HCT116 (cell line): ENCODE results near the gene TMEM121B. TPM values are rescaled to one million over a fixed set of nuclear protein-coding genes. Genes with fewer than 3 reads are reported as not detected.

ENCODE experiments used
- ATAC-seq: fragments of 200-7000 bp; cut with Tn5 transposase; 2 replicates; pipeline ENCODE4 v1.9.1; 2020; ENCODE audit warnings: mild to moderate bottlenecking, moderate library complexity
- BruUV-seq: library from RNA; stranded (reverse); fragments of 400-500 nt; replicated peaks from 2 replicates; lab custom pipeline; 2021; lab: Mats Ljungman, UMichigan
- CTCF ChIA-PET: fragments of 300-600 bp; sonication (Branson Sonifier 250); formaldehyde crosslinking; loops from one replicate; lab custom pipeline; 2021; ENCODE audit warnings: antibody characterized with exemption; lab: Charles Lee
- POLR2A ChIA-PET: fragments of 300-600, 350-600 bp; sonication (Branson Sonifier 250); formaldehyde crosslinking; loops from one replicate; lab custom pipeline; 2021; ENCODE audit warnings: antibody characterized with exemption; lab: Charles Lee
- RAD21 ChIA-PET, 2 experiments: fragments of 300-600 bp; sonication (Branson Sonifier 250); formaldehyde crosslinking; loops; one replicate each; lab custom pipeline; 2023; ENCODE audit warnings: low total read pairs in 2 of 2; ENCODE audit not compliant: uncharacterized antibody in 2 of 2, unreplicated experiment in 2 of 2, low non-redundant PET in 1 of 2; lab: Charles Lee
- DNase-seq: peaks from one replicate; pipeline ENCODE4 v3.0.0-alpha.2; 2010; ENCODE audit warnings: low read depth, low spot score
- H2AFZ ChIP-seq: fragments of 200-600 bp; shearing (Covaris generic), sonication (generic); 2 replicates; pipeline ENCODE4 v1.6.1; 2017; ENCODE audit warnings: low read depth, mixed run types, mixed read lengths, antibody characterized with exemption, low read length; ENCODE audit not compliant: poor library complexity, severe bottlenecking
- H3K27ac ChIP-seq: 2 replicates; pipeline ENCODE4 v1.5.1; 2012; ENCODE audit warnings: low read depth, low read length
- H3K27me3 ChIP-seq: fragments of 200-600 bp; sonication (generic); 2 replicates; pipeline ENCODE4 v1.6.1; 2016; ENCODE audit warnings: mixed run types, low read length, mixed read lengths; ENCODE audit not compliant: insufficient read depth
- H3K36me3 ChIP-seq, 2 experiments: fragments of 200-500 bp in 1 of 2; fragments of 200-600 bp in 1 of 2; sonication (Bioruptor generic) in 1 of 2; sonication (generic) in 1 of 2; 2 replicates each; pipeline versions ENCODE4 v1.5.1 to v1.6.1; 2014 to 2016; ENCODE audit warnings: low read length in 2 of 2, inconsistent platforms in 1 of 2, mixed read lengths in 1 of 2, mixed run types in 1 of 2; ENCODE audit not compliant: insufficient read depth in 2 of 2, control insufficient read depth in 1 of 2
- H3K4me1 ChIP-seq, 2 experiments: fragments of 200-600 bp in 1 of 2; sonication (generic) in 1 of 2; 2 replicates each; pipeline versions ENCODE4 v1.5.1 to v1.6.1; 2012 to 2017; ENCODE audit warnings: low read length in 2 of 2, inconsistent platforms in 1 of 2, mild to moderate bottlenecking in 1 of 2, mixed read lengths in 1 of 2, mixed run types in 1 of 2, moderate library complexity in 1 of 2; ENCODE audit not compliant: insufficient read depth in 2 of 2, control insufficient read depth in 1 of 2
- H3K4me2 ChIP-seq: fragments of 200-600 bp; sonication (generic); 2 replicates; pipeline ENCODE4 v1.6.1; 2017; ENCODE audit warnings: mixed run types, low read length, mixed read lengths
- H3K4me3 ChIP-seq, 2 experiments: fragments of 200-600 bp in 1 of 2; sonication (generic) in 1 of 2; replicated peaks in 1 of 2; 2 replicates each; pipeline ENCODE4 v1.5.1; 2011 to 2016; ENCODE audit warnings: low read length in 2 of 2, control low read depth in 1 of 2, low read depth in 1 of 2, mild to moderate bottlenecking in 1 of 2, mixed read lengths in 1 of 2, mixed run types in 1 of 2
- H3K79me2 ChIP-seq: fragments of 200-600 bp; sonication (generic); 2 replicates; pipeline ENCODE4 v1.6.1; 2017; ENCODE audit warnings: mild to moderate bottlenecking, mixed run types, low read length, moderate library complexity, mixed read lengths; ENCODE audit not compliant: insufficient read depth
- H3K9ac ChIP-seq: fragments of 200-600 bp; sonication (generic); 2 replicates; pipeline ENCODE4 v1.6.1; 2016; ENCODE audit warnings: low read length, mixed read lengths
- H3K9me2 ChIP-seq: fragments of 200-600 bp; sonication (generic), shearing (Covaris generic); 2 replicates; pipeline ENCODE4 v1.6.1; 2017; ENCODE audit warnings: mixed run types, mild to moderate bottlenecking, moderate library complexity; ENCODE audit not compliant: insufficient read depth
- H3K9me3 ChIP-seq, 2 experiments: fragments of 200-500 bp in 1 of 2; fragments of 200-600 bp in 1 of 2; sonication (Bioruptor generic) in 1 of 2; sonication (generic) in 1 of 2; 2 replicates each; pipeline ENCODE4 v1.6.1; 2014 to 2017; ENCODE audit warnings: low read length in 2 of 2, mixed read lengths in 2 of 2, inconsistent platforms in 1 of 2, low read depth in 1 of 2, mild to moderate bottlenecking in 1 of 2, mixed run types in 1 of 2, moderate library complexity in 1 of 2; ENCODE audit not compliant: control insufficient read depth in 1 of 2, insufficient read depth in 1 of 2
- H4K20me1 ChIP-seq: fragments of 200-600 bp; sonication (generic), shearing (Covaris generic); 2 replicates; pipeline ENCODE4 v1.6.1; 2017; ENCODE audit warnings: mixed run types, mild to moderate bottlenecking, moderate library complexity; ENCODE audit not compliant: insufficient read depth
- CBX3 ChIP-seq: IDR thresholded peaks from 2 replicates; pipeline ENCODE4 v1.6.1; 2012; ENCODE audit warnings: low read depth
- EGR1 ChIP-seq: IDR thresholded peaks from 2 replicates; pipeline ENCODE4 v1.6.1; 2012; ENCODE audit warnings: low read depth
- ELF1 ChIP-seq: IDR thresholded peaks from 2 replicates; pipeline ENCODE4 v1.6.1; 2012; ENCODE audit warnings: low read depth, borderline replicate concordance
- EZH2 ChIP-seq: fragments of 200-600 bp; sonication (generic); IDR thresholded peaks from 2 replicates; pipeline ENCODE4 v1.6.1; 2017; ENCODE audit warnings: antibody characterized with exemption, mixed run types
- EZH2phosphoT487 ChIP-seq: fragments of 200-600 bp; IDR thresholded peaks from 2 replicates; pipeline ENCODE4 v1.6.1; 2018; ENCODE audit warnings: antibody characterized with exemption, borderline replicate concordance
- POLR2A ChIP-seq: IDR thresholded peaks from 2 replicates; pipeline ENCODE4 v1.7.0; 2011; ENCODE audit warnings: borderline replicate concordance; ENCODE audit not compliant: insufficient read depth, insufficient read length; ENCODE audit errors: extremely low read depth
- POLR2AphosphoS5 ChIP-seq: IDR thresholded peaks from 2 replicates; pipeline ENCODE4 v1.6.1; 2011; ENCODE audit warnings: mild to moderate bottlenecking, low read depth, low read length, moderate library complexity
- SRF ChIP-seq: IDR thresholded peaks from 2 replicates; pipeline ENCODE4 v1.6.1; 2012; ENCODE audit warnings: low read depth
- TCF7L2 ChIP-seq: IDR thresholded peaks from 2 replicates; pipeline ENCODE4 v1.7.0; 2011; ENCODE audit warnings: borderline replicate concordance, inconsistent platforms; ENCODE audit not compliant: insufficient read depth, insufficient read length; ENCODE audit errors: extremely low read depth
- intact Hi-C: fragments of 100-400 bp; cut with micrococcal nuclease; formaldehyde crosslinking; loops from 2 replicates; pipeline ENCODE4 v1.10.0; 2022
- total RNA-seq: library from RNA; stranded (reverse); gene quantifications from one replicate; pipeline ENCODE4 v1.2.1, GENCODE V29; 2021; ENCODE audit not compliant: unreplicated experiment
- TF ChIP-seq, protein P1 (sequence below): IDR thresholded peaks from 2 replicates; pipeline ENCODE4 v1.6.1; 2012
- TF ChIP-seq, protein P2 (sequence below): IDR thresholded peaks from 2 replicates; pipeline ENCODE4 v1.6.1; 2011; ENCODE audit warnings: mild to moderate bottlenecking, low read length, moderate library complexity; ENCODE audit not compliant: insufficient replicate concordance; ENCODE audit errors: extremely low read depth
- TF ChIP-seq, protein P3 (sequence below): IDR thresholded peaks from 2 replicates; pipeline ENCODE4 v1.6.1; 2012; ENCODE audit warnings: low read depth

The TMEM121B gene
- total RNA-seq, 1 experiment from 2014 or later: 0.57 TPM

- TF ChIP-seq POLR2A (no peak), EZH2 (no peak), EGR1 (no peak), POLR2AphosphoS5 (no peak), SRF (no peak)
- TF ChIP-seq, protein P1, sequence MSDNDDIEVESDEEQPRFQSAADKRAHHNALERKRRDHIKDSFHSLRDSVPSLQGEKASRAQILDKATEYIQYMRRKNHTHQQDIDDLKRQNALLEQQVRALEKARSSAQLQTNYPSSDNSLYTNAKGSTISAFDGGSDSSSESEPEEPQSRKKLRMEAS: no peak
Observed at GRCh38 chr22:17162731-17163130, 41.6 kb upstream of the TMEM121B start (continued).

- Histone ChIP-seq H3K9me2 (no peaks in the 10 kb centered on the region), H3K4me1 (peaks cover 18 to 27% of the 10 kb centered on the region in 2 experiments), H3K4me2 (no peak overlapping the region), H3K9ac (no peak overlapping the region), H2AFZ (no peak overlapping the region), H3K27me3 (no peaks in the 10 kb centered on the region), H3K79me2 (peaks cover 22% of the 10 kb centered on the region), H4K20me1 (no peaks in the 10 kb centered on the region), H3K27ac (no peak overlapping the region), H3K36me3 (peaks cover 2 to 8% of the 10 kb centered on the region in 2 experiments; a peak in 1 of 4 replicates), H3K4me3 (no peak overlapping the region), H3K9me3 (no peaks in the 10 kb centered on the region)
- ATAC-seq: no peak
- ChIA-PET CTCF (interaction anchor here (0.5 to 11.1 kb wide), 3 partner anchors 11 to 340 kb away, joined by 3 to 125 read pairs (median 7); no protein-coding TSS in a partner anchor), RAD21 (no interaction called here), POLR2A (interaction anchor here (1.8 kb wide), 1 partner anchor 10 kb away, joined by 7 read pairs; no protein-coding TSS in a partner anchor)
- BruUV-seq: no TSS peak
- TF ChIP-seq, protein P2, sequence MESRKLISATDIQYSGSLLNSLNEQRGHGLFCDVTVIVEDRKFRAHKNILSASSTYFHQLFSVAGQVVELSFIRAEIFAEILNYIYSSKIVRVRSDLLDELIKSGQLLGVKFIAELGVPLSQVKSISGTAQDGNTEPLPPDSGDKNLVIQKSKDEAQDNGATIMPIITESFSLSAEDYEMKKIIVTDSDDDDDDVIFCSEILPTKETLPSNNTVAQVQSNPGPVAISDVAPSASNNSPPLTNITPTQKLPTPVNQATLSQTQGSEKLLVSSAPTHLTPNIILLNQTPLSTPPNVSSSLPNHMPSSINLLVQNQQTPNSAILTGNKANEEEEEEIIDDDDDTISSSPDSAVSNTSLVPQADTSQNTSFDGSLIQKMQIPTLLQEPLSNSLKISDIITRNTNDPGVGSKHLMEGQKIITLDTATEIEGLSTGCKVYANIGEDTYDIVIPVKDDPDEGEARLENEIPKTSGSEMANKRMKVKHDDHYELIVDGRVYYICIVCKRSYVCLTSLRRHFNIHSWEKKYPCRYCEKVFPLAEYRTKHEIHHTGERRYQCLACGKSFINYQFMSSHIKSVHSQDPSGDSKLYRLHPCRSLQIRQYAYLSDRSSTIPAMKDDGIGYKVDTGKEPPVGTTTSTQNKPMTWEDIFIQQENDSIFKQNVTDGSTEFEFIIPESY: no peak
- TF ChIP-seq, protein P1: no peak
- TF ChIP-seq CBX3: no peak
- TF ChIP-seq, protein P3, sequence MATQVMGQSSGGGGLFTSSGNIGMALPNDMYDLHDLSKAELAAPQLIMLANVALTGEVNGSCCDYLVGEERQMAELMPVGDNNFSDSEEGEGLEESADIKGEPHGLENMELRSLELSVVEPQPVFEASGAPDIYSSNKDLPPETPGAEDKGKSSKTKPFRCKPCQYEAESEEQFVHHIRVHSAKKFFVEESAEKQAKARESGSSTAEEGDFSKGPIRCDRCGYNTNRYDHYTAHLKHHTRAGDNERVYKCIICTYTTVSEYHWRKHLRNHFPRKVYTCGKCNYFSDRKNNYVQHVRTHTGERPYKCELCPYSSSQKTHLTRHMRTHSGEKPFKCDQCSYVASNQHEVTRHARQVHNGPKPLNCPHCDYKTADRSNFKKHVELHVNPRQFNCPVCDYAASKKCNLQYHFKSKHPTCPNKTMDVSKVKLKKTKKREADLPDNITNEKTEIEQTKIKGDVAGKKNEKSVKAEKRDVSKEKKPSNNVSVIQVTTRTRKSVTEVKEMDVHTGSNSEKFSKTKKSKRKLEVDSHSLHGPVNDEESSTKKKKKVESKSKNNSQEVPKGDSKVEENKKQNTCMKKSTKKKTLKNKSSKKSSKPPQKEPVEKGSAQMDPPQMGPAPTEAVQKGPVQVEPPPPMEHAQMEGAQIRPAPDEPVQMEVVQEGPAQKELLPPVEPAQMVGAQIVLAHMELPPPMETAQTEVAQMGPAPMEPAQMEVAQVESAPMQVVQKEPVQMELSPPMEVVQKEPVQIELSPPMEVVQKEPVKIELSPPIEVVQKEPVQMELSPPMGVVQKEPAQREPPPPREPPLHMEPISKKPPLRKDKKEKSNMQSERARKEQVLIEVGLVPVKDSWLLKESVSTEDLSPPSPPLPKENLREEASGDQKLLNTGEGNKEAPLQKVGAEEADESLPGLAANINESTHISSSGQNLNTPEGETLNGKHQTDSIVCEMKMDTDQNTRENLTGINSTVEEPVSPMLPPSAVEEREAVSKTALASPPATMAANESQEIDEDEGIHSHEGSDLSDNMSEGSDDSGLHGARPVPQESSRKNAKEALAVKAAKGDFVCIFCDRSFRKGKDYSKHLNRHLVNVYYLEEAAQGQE: no peak
- no peak for TF ChIP-seq SRF
- TF ChIP-seq EZH2phosphoT487: no peak
- no peak for TF ChIP-seq EGR1
- TF ChIP-seq TCF7L2: no peak
- no peak for TF ChIP-seq ELF1
- intact Hi-C loops: no loop called here
- no peak for DNase-seq
Observed at GRCh38 chr22:17161991-17162390, 40.8 kb upstream of the TMEM121B start.
